Measurements from ENCODE around the gene SLITRK5.

The SLITRK5 gene

GRCh38 chr13:87671031-87671752, at the start of gene SLITRK5:
Gene SLITRK5 (plus strand): TSS chr13:87671371. CDS start chr13:87675389, 4,018 bp downstream.
- DNase-seq, result peak; percentile 89

- DNase-seq, result no peak
Observed at GRCh38 chr13:87622971-87623370, 48.2 kb upstream of the SLITRK5 start.

GRCh38 chr13:87656306-87656705, 14.9 kb upstream of the SLITRK5 start:
- peak; percentile 17 for DNase-seq

GRCh38 chr13:87661471-87661870, 9.7 kb upstream of the SLITRK5 start:
- DNase-seq, result no peak

- DNase-seq, result peak; percentile 91
Observed at GRCh38 chr13:87666831-87667230, 4.3 kb upstream of the SLITRK5 start.

GRCh38 chr13:87667686-87668085, 3.5 kb upstream of the SLITRK5 start:
- no peak for DNase-seq

GRCh38 chr13:87669379-87669978, 1.7 kb upstream of the SLITRK5 start:
- DNase-seq, result peak; percentile 70

- DNase-seq, result no peak
Observed at GRCh38 chr13:87671753-87672605, 808 bp downstream of the SLITRK5 start.

GRCh38 chr13:87674247-87674738, 3.1 kb downstream of the SLITRK5 start:
- DNase-seq, result peak; percentile 22

- no peak for DNase-seq
Observed at GRCh38 chr13:87675851-87676250, 4.7 kb downstream of the SLITRK5 start.

GRCh38 chr13:87676254-87677042, 5.3 kb downstream of the SLITRK5 start:
- no peak for DNase-seq

GRCh38 chr13:87677043-87677495, 5.9 kb downstream of the SLITRK5 start:
- DNase-seq, result no peak

- DNase-seq, result peak; percentile 68
Observed at GRCh38 chr13:87677496-87678371, 6.6 kb downstream of the SLITRK5 start.

- peak; percentile 52 for DNase-seq
Observed at GRCh38 chr13:87678372-87678752, 7.2 kb downstream of the SLITRK5 start.

GRCh38 chr13:87680298-87680697, 9.1 kb downstream of the SLITRK5 start:
- peak; percentile 71 for DNase-seq

- no peak for DNase-seq
Observed at GRCh38 chr13:87684850-87685742, 13.9 kb downstream of the SLITRK5 start.

GRCh38 chr13:87696458-87696857, 25.3 kb downstream of the SLITRK5 start:
- no peak for DNase-seq

- no peak for DNase-seq
Observed at GRCh38 chr13:87698268-87698667, 27.1 kb downstream of the SLITRK5 start.

GRCh38 chr13:87709947-87710346, 38.8 kb downstream of the SLITRK5 start:
- no peak for DNase-seq

- DNase-seq, result no peak
Observed at GRCh38 chr13:87712012-87712411, 40.8 kb downstream of the SLITRK5 start.
